Keratinocyte (primary cell): ENCODE data around the gene MEFV.

Experiments
- CTCF ChIP-seq, 3 experiments: IDR thresholded peaks in 1 of 3; conservative IDR thresholded peaks in 1 of 3; optimal IDR thresholded peaks in 1 of 3; 2 replicates in 2 of 3; 3 replicates in 1 of 3; pipeline versions ENCODE3 to v1.5.1; 2011; ENCODE audit warnings: low read length in 3 of 3, mild to moderate bottlenecking in 3 of 3, moderate library complexity in 2 of 3, control low read depth in 1 of 3, inconsistent platforms in 1 of 3; ENCODE audit not compliant: insufficient read depth in 2 of 3; ENCODE audit errors: extremely low read depth in 1 of 3
- EZH2 ChIP-seq: IDR thresholded peaks from one replicate; pipeline ENCODE4 v1.6.1; 2012; ENCODE audit warnings: inconsistent platforms, mild to moderate bottlenecking, low read length, moderate library complexity

DNA sequence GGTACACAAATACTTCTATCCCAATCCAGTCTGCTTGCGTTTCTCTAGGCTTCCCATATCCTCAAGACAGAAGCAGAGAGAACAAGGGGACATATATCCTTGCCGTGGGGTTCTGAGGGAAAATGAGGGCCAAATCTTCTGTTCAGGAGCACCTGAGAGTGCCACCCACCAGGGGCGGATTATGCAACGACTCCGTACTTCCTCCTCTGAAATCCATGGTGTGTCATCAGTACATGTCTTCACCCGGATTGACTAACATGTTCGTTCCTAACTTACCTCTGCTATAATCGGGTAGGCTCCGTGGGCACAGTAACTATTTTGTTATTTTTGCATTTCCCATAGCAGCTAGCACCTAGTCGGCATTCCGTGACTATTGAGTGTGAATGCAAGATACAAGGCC, 13.7 kb downstream of the MEFV start:
- TF ChIP-seq CTCF (optimal IDR thresholded peaks at IDR 0.05 in 1 of 3, IDR thresholded peaks at IDR 0.05 in 1 of 3, conservative IDR thresholded peaks at IDR 0.05 in 1 of 3; ENCODE audit: extremely low read depth in 1 of 3, insufficient read depth in 2 of 3, low read length in 3 of 3) = no peak
- no peak for TF ChIP-seq EZH2
